ENCODE results near the gene POLR2M. TPM values are rescaled to one million over a fixed set of nuclear protein-coding genes. Genes with fewer than 3 reads are reported as not detected.

POLR2M gene
- polyA plus RNA-seq, 1 of the 3 experiments (the other 2 are of a cell fraction), result 160 TPM

DNA sequence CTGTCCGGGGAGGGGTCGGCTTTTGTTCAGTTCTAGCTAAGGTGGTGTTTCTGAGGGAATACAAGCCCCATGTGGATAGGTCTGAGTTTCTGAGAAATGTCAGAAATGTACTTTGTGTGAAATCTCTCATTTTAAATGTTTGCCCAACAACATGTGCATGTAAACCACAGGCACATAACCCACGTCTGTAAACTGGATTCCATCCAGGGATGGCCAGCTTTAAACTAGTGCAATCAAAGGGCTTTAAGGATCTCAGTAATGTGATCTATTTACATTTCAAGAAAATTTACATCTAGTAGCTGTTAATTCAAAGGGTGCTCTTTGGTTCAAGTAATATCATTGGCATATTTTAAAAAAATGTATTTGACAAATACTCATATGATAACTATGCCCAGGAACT, 52.0 kb downstream of the POLR2M start:
- no peak for TF ChIP-seq SMC3 (IDR thresholded peaks at IDR 0.05; ENCODE audit: low read depth, low read length)
- TF ChIP-seq FOSL2 (IDR thresholded peaks at IDR 0.05; ENCODE audit: borderline replicate concordance, low read depth), result no peak
- no peak for TF ChIP-seq YY1 (IDR thresholded peaks at IDR 0.05; ENCODE audit: low read depth)
- no peak for TF ChIP-seq GABPA (IDR thresholded peaks at IDR 0.05; ENCODE audit: low read depth)
- TF ChIP-seq, protein P1, sequence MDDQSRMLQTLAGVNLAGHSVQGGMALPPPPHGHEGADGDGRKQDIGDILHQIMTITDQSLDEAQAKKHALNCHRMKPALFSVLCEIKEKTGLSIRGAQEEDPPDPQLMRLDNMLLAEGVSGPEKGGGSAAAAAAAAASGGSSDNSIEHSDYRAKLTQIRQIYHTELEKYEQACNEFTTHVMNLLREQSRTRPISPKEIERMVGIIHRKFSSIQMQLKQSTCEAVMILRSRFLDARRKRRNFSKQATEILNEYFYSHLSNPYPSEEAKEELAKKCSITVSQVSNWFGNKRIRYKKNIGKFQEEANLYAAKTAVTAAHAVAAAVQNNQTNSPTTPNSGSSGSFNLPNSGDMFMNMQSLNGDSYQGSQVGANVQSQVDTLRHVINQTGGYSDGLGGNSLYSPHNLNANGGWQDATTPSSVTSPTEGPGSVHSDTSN (IDR thresholded peaks at IDR 0.05), result no peak
- no peak for TF ChIP-seq FOXM1 (IDR thresholded peaks at IDR 0.05; ENCODE audit: low read depth)
- no peak for TF ChIP-seq RFX5 (IDR thresholded peaks at IDR 0.05; ENCODE audit: low read length)
- no peak for TF ChIP-seq NRF1 (IDR thresholded peaks at IDR 0.05; ENCODE audit: low read depth, low read length)
- 55% methylated on average over 3 of the region's 3 CpGs for WGBS (ENCODE audit: low lambda C conversion rate)
- Histone ChIP-seq H3K4me3 (ENCODE audit: low read depth in 2 of 2, low read length in 1 of 2) (no peak overlapping the region), H3K27me3 (ENCODE audit: insufficient read depth) (no peaks in the 10 kb centered on the region), H3K4me1 (ENCODE audit: control insufficient read depth in 1 of 2, insufficient read depth in 2 of 2, low read depth in 1 of 2, low read length in 1 of 2) (no peaks in the 10 kb centered on the region), H3F3A (replicated peaks; ENCODE audit: insufficient read depth) (no peaks in the 10 kb centered on the region), H3K9ac (no peak overlapping the region), H3K9me3 (no peaks in the 10 kb centered on the region), H3K4me2 (no peak overlapping the region), H2AFZ (ENCODE audit: low read depth) (no peak overlapping the region), H3K9me2 (no peaks in the 10 kb centered on the region), H3K79me2 (ENCODE audit: insufficient read depth) (no peaks in the 10 kb centered on the region), H3K36me3 (replicated peaks in 1 of 2; ENCODE audit: control insufficient read depth in 1 of 2, insufficient read depth in 2 of 2, low read length in 1 of 2) (no peaks in the 10 kb centered on the region), H4K20me1 (ENCODE audit: insufficient read depth) (no peaks in the 10 kb centered on the region), H3K27ac (ENCODE audit: low read depth in 2 of 2, low read length in 1 of 2) (no peak overlapping the region)
- CTCF ChIA-PET, result interaction anchor here (0.6 to 2.8 kb wide), 4 partner anchors 103 to 312 kb away, joined by 3 to 12 read pairs (median 5); partner anchors contain the start of gene ALDH1A2
- POLR2A ChIA-PET, result no interaction called here
- DNase-seq, result no peak

DNA sequence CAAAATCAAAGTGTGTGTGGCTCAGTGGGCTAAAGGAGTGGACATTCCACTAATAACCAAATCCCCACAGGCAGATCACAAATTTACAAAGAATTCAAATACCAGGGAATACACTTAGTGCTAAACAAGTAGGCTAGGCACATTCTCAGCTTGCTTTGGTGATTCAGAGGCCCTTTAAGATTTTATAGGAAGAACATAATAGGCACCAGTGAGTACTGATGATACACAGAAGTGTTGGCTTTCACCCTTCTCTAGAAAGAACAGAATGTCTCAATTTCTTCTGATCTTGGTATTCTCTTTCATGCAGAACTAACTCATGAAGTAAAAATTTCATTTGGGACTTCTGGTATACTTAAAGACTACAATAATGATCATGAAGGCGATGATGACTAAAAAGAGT, 55.0 kb downstream of the POLR2M start:
- Histone ChIP-seq H3K9ac (no peak overlapping the region), H4K20me1 (ENCODE audit: insufficient read depth) (no peaks in the 10 kb centered on the region), H2AFZ (ENCODE audit: low read depth) (no peak overlapping the region), H3K27ac (ENCODE audit: low read depth in 2 of 2, low read length in 1 of 2) (no peak overlapping the region), H3F3A (replicated peaks; ENCODE audit: insufficient read depth) (no peaks in the 10 kb centered on the region), H3K79me2 (ENCODE audit: insufficient read depth) (no peaks in the 10 kb centered on the region), H3K4me3 (ENCODE audit: low read depth in 2 of 2, low read length in 1 of 2) (no peak overlapping the region), H3K4me1 (ENCODE audit: control insufficient read depth in 1 of 2, insufficient read depth in 2 of 2, low read depth in 1 of 2, low read length in 1 of 2) (no peaks in the 10 kb centered on the region), H3K4me2 (no peak overlapping the region), H3K9me2 (no peaks in the 10 kb centered on the region), H3K27me3 (ENCODE audit: insufficient read depth) (no peaks in the 10 kb centered on the region), H3K36me3 (replicated peaks in 1 of 2; ENCODE audit: control insufficient read depth in 1 of 2, insufficient read depth in 2 of 2, low read length in 1 of 2) (no peaks in the 10 kb centered on the region), H3K9me3 (no peaks in the 10 kb centered on the region)
- no peak for DNase-seq
- 56% methylated on average over 1 of the region's 1 CpG for WGBS (ENCODE audit: low lambda C conversion rate)
- CTCF ChIA-PET, result interaction anchor here (1.3 to 1.6 kb wide), 2 partner anchors 11 to 309 kb away, joined by 5 to 7 read pairs; no protein-coding TSS in a partner anchor
- POLR2A ChIA-PET, result no interaction called here
- TF ChIP-seq NRF1 (IDR thresholded peaks at IDR 0.05; ENCODE audit: low read depth, low read length), result no peak
- TF ChIP-seq, protein P2, sequence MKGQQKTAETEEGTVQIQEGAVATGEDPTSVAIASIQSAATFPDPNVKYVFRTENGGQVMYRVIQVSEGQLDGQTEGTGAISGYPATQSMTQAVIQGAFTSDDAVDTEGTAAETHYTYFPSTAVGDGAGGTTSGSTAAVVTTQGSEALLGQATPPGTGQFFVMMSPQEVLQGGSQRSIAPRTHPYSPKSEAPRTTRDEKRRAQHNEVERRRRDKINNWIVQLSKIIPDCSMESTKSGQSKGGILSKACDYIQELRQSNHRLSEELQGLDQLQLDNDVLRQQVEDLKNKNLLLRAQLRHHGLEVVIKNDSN (IDR thresholded peaks at IDR 0.05; ENCODE audit: borderline replicate concordance, low read depth), result no peak
- TF ChIP-seq, protein P3, sequence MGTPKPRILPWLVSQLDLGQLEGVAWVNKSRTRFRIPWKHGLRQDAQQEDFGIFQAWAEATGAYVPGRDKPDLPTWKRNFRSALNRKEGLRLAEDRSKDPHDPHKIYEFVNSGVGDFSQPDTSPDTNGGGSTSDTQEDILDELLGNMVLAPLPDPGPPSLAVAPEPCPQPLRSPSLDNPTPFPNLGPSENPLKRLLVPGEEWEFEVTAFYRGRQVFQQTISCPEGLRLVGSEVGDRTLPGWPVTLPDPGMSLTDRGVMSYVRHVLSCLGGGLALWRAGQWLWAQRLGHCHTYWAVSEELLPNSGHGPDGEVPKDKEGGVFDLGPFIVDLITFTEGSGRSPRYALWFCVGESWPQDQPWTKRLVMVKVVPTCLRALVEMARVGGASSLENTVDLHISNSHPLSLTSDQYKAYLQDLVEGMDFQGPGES (IDR thresholded peaks at IDR 0.05; ENCODE audit: low read depth, low read length), result no peak
- no peak for TF ChIP-seq RFX5 (IDR thresholded peaks at IDR 0.05; ENCODE audit: low read length)
- no peak for TF ChIP-seq EZH2phosphoT487 (IDR thresholded peaks at IDR 0.05; ENCODE audit: borderline replicate concordance, low read depth)
- no peak for TF ChIP-seq MEF2A (IDR thresholded peaks at IDR 0.05; ENCODE audit: borderline replicate concordance, low read depth)
- TF ChIP-seq RAD21 (IDR thresholded peaks at IDR 0.05; ENCODE audit: low read length), result no peak
- TF ChIP-seq TCF12 (IDR thresholded peaks at IDR 0.05), result no peak
- no peak for TF ChIP-seq GATA2 (CRISPR knock-in tag; IDR thresholded peaks at IDR 0.05)

Data from SK-N-SH (cell line).